H1 (cell line): ENCODE results near the gene CIT. TPM values are rescaled to one million over a fixed set of nuclear protein-coding genes. Genes with fewer than 3 reads are reported as not detected.

ENCODE experiments used
- CTCF ChIA-PET: fragments of 300-600 bp; sonication (Branson Sonifier 250); formaldehyde crosslinking; loops from one replicate; lab custom pipeline; 2021; ENCODE audit not compliant: partially characterized antibody; lab: Charles Lee
- POLR2A ChIA-PET: fragments of 300-600 bp; sonication (Branson Sonifier 250); formaldehyde crosslinking; loops from one replicate; lab custom pipeline; 2021; ENCODE audit warnings: inconsistent platforms; ENCODE audit not compliant: partially characterized antibody; lab: Charles Lee
- DNase-seq, 2 experiments: peaks; one replicate each; pipeline versions ENCODE4 v3.0.0 to v3.0.0-alpha.2; 2010 to 2022; ENCODE audit warnings: low spot score in 2 of 2, low read depth in 1 of 2, mixed read lengths in 1 of 2
- FAIRE-seq: peaks from 2 replicates; lab custom pipeline; 2011; peaks lifted over from hg19 to GRCh38; lab: Jason Lieb, UNC
- H2AFZ ChIP-seq: 2 replicates; pipeline ENCODE4 v1.8.1; 2012; ENCODE audit warnings: low read length, inconsistent platforms
- H2AK5ac ChIP-seq: 2 replicates; pipeline ENCODE4 v1.6.1; 2013; ENCODE audit warnings: low read depth, low read length
- H2BK120ac ChIP-seq: replicated peaks from 2 replicates; pipeline ENCODE3; 2013; ENCODE audit warnings: low read depth, low read length, inconsistent platforms
- H2BK12ac ChIP-seq: 2 replicates; pipeline ENCODE4 v1.6.1; 2013; ENCODE audit warnings: low read depth, low read length
- H2BK15ac ChIP-seq: 2 replicates; pipeline ENCODE4 v1.6.1; 2013; ENCODE audit warnings: low read length
- H2BK20ac ChIP-seq: 2 replicates; pipeline ENCODE4 v1.6.1; 2013; ENCODE audit warnings: low read length
- H2BK5ac ChIP-seq: 2 replicates; pipeline ENCODE4 v1.6.1; 2013; ENCODE audit warnings: low read depth, low read length
- H3K14ac ChIP-seq: 2 replicates; pipeline ENCODE4 v1.6.1; 2013; ENCODE audit warnings: inconsistent platforms; ENCODE audit not compliant: insufficient read length
- H3K18ac ChIP-seq: 2 replicates; pipeline ENCODE4 v1.6.1; 2013; ENCODE audit warnings: low read length; ENCODE audit errors: extremely low read depth
- H3K23ac ChIP-seq: 2 replicates; pipeline ENCODE4 v1.6.1; 2013; ENCODE audit warnings: inconsistent platforms; ENCODE audit not compliant: insufficient read length
- H3K23me2 ChIP-seq: 2 replicates; pipeline ENCODE4 v1.6.1; 2013; ENCODE audit warnings: low read depth, low read length
- H3K27ac ChIP-seq: 2 replicates; pipeline ENCODE4 v1.6.1; 2011; ENCODE audit warnings: low read depth, low read length, inconsistent platforms
- H3K27me3 ChIP-seq, 4 experiments: replicated peaks in 1 of 4; 1 replicate in 1 of 4; 2 replicates in 3 of 4; pipeline versions ENCODE4 v1.6.1 to v1.8.1; 2011 to 2013; ENCODE audit warnings: low read length in 3 of 4, mild to moderate bottlenecking in 3 of 4, inconsistent platforms in 2 of 4, mixed read lengths in 2 of 4, moderate library complexity in 1 of 4; ENCODE audit not compliant: control insufficient read depth in 3 of 4, insufficient read depth in 3 of 4; ENCODE audit errors: extremely low read depth in 1 of 4
- H3K36me3 ChIP-seq, 4 experiments: 2 replicates each; pipeline versions ENCODE4 v1.6.1 to v1.8.1; 2011 to 2013; ENCODE audit warnings: mild to moderate bottlenecking in 4 of 4, low read length in 3 of 4, moderate library complexity in 2 of 4, control low read depth in 1 of 4, inconsistent platforms in 1 of 4; ENCODE audit not compliant: insufficient read depth in 4 of 4, control insufficient read depth in 2 of 4
- H3K4ac ChIP-seq: replicated peaks from 2 replicates; pipeline ENCODE3; 2013; ENCODE audit warnings: low read length, low read depth, mixed read lengths, inconsistent platforms; ENCODE audit not compliant: insufficient read length
- H3K4me1 ChIP-seq, 4 experiments: replicated peaks in 1 of 4; 1 replicate in 1 of 4; 2 replicates in 3 of 4; pipeline versions ENCODE4 v1.6.1 to v1.8.1; 2011 to 2013; ENCODE audit warnings: low read length in 3 of 4, inconsistent platforms in 2 of 4, mixed read lengths in 1 of 4; ENCODE audit not compliant: insufficient read depth in 4 of 4, control insufficient read depth in 3 of 4
- H3K4me2 ChIP-seq, 2 experiments: 2 replicates each; pipeline versions ENCODE4 v1.6.1 to v1.8.1; 2011 to 2013; ENCODE audit warnings: low read depth in 2 of 2, low read length in 2 of 2, control low read depth in 1 of 2, inconsistent platforms in 1 of 2, mild to moderate bottlenecking in 1 of 2; ENCODE audit not compliant: insufficient read depth in 1 of 2
- H3K4me3 ChIP-seq, 4 experiments: fragments of 200-600, 300-600 bp in 1 of 4; sonication (generic), shearing (Covaris generic), sonication (Bioruptor Twin) in 1 of 4; 2 replicates each; pipeline versions ENCODE4 v1.5.1 to v1.8.1; 2011 to 2016; ENCODE audit warnings: low read length in 4 of 4, low read depth in 3 of 4, control low read depth in 2 of 4, inconsistent platforms in 2 of 4, mild to moderate bottlenecking in 2 of 4, mixed read lengths in 1 of 4, moderate library complexity in 1 of 4; ENCODE audit not compliant: insufficient read depth in 2 of 4; ENCODE audit errors: extremely low read depth in 1 of 4
- H3K56ac ChIP-seq: replicated peaks from 2 replicates; pipeline ENCODE3; 2013; ENCODE audit warnings: low read depth, mild to moderate bottlenecking, mixed read lengths, low read length, inconsistent platforms; ENCODE audit not compliant: insufficient read length
- H3K79me1 ChIP-seq: 2 replicates; pipeline ENCODE4 v1.6.1; 2013; ENCODE audit warnings: low read depth, low read length, control low read depth
- H3K79me2 ChIP-seq, 2 experiments: 2 replicates each; pipeline versions ENCODE4 v1.6.1 to v1.8.1; 2012 to 2013; ENCODE audit warnings: low read length in 2 of 2, mild to moderate bottlenecking in 2 of 2, inconsistent platforms in 1 of 2; ENCODE audit not compliant: insufficient read depth in 2 of 2, control insufficient read depth in 1 of 2
- H3K9ac ChIP-seq, 4 experiments: replicated peaks in 1 of 4; 1 replicate in 1 of 4; 2 replicates in 3 of 4; pipeline versions ENCODE4 v1.6.1 to v1.8.1; 2011 to 2013; ENCODE audit warnings: low read depth in 3 of 4, low read length in 3 of 4, control low read depth in 2 of 4, mild to moderate bottlenecking in 2 of 4, moderate library complexity in 2 of 4, inconsistent platforms in 1 of 4; ENCODE audit errors: extremely low read depth in 1 of 4
- H3K9me3 ChIP-seq, 2 experiments: 2 replicates each; pipeline versions ENCODE4 v1.6.1 to v1.8.1; 2012 to 2013; ENCODE audit warnings: mild to moderate bottlenecking in 2 of 2, moderate library complexity in 2 of 2, control low read depth in 1 of 2, inconsistent platforms in 1 of 2, low read depth in 1 of 2, low read length in 1 of 2, mixed read lengths in 1 of 2; ENCODE audit not compliant: insufficient read depth in 2 of 2
- H4K20me1 ChIP-seq, 2 experiments: replicated peaks in 1 of 2; 2 replicates each; pipeline versions ENCODE3 to v1.8.1; 2011 to 2013; ENCODE audit warnings: inconsistent platforms in 2 of 2, low read length in 2 of 2, mild to moderate bottlenecking in 1 of 2; ENCODE audit not compliant: insufficient read depth in 2 of 2, control insufficient read depth in 1 of 2
- H4K5ac ChIP-seq: 2 replicates; pipeline ENCODE4 v1.6.1; 2013; ENCODE audit warnings: low read length, low read depth, mixed read lengths, inconsistent platforms; ENCODE audit not compliant: insufficient read length
- H4K8ac ChIP-seq: 2 replicates; pipeline ENCODE4 v1.8.0; 2013; ENCODE audit warnings: mild to moderate bottlenecking, moderate library complexity, low read length, inconsistent platforms; ENCODE audit not compliant: insufficient read depth; ENCODE audit errors: extremely low read depth
- H4K91ac ChIP-seq: replicated peaks from 2 replicates; pipeline ENCODE3; 2013; ENCODE audit warnings: low read length, mixed read lengths, inconsistent platforms; ENCODE audit not compliant: insufficient read length
- BRCA1 ChIP-seq: IDR thresholded peaks from 2 replicates; pipeline ENCODE4 v1.6.1; 2012; ENCODE audit warnings: low read depth, low read length, improper control_type of control experiment
- CREB1 ChIP-seq: IDR thresholded peaks from 2 replicates; pipeline ENCODE4 v1.6.1; 2012; ENCODE audit warnings: inconsistent platforms
- EGR1 ChIP-seq: IDR thresholded peaks from 2 replicates; pipeline ENCODE4 v1.6.1; 2011; ENCODE audit warnings: low read depth, low read length, borderline replicate concordance
- EZH2 ChIP-seq: fragments of 200-600 bp; sonication (generic); IDR thresholded peaks from 2 replicates; pipeline ENCODE4 v1.7.1; 2012; ENCODE audit warnings: low read depth, mild to moderate bottlenecking, moderate library complexity, low read length, inconsistent platforms; ENCODE audit not compliant: severe bottlenecking
- GABPA ChIP-seq: IDR thresholded peaks from 2 replicates; pipeline ENCODE4 v1.6.1; 2011; ENCODE audit warnings: mild to moderate bottlenecking, low read length, moderate library complexity, borderline replicate concordance; ENCODE audit not compliant: insufficient read depth
- POU5F1 ChIP-seq: IDR thresholded peaks from 2 replicates; pipeline ENCODE4 v1.6.1; 2011; ENCODE audit warnings: low read depth, mild to moderate bottlenecking, low read length, moderate library complexity
- RNF2 ChIP-seq: fragments of 200-900, 300-1000 bp; sonication (generic); IDR thresholded peaks from 2 replicates; pipeline ENCODE4 v1.7.1; 2016; ENCODE audit warnings: borderline replicate concordance, low read depth, mild to moderate bottlenecking, antibody characterized with exemption, low read length; ENCODE audit not compliant: poor library complexity, severe bottlenecking; ENCODE audit errors: missing control alignments
- SAP30 ChIP-seq: fragments of 300-600 bp; sonication (generic); IDR thresholded peaks from 2 replicates; pipeline ENCODE4 v1.7.1; 2012; ENCODE audit warnings: low read length, moderate library complexity, mild to moderate bottlenecking, inconsistent platforms; ENCODE audit not compliant: insufficient read depth, insufficient replicate concordance
- SP1 ChIP-seq: IDR thresholded peaks from 2 replicates; pipeline ENCODE4 v1.6.1; 2011; ENCODE audit warnings: low read depth, low read length
- TBP ChIP-seq: IDR thresholded peaks from 2 replicates; pipeline ENCODE4 v1.6.1; 2011; ENCODE audit warnings: low read depth, low read length, improper control_type of control experiment
- USF2 ChIP-seq: IDR thresholded peaks from 2 replicates; pipeline ENCODE4 v1.6.1; 2011; ENCODE audit warnings: low read length, improper control_type of control experiment
- WGBS, 2 experiments: shearing (Covaris generic) in 1 of 2; methylation state at CpG; one replicate each; pipeline versions ENCODE4 v1.1.6 to v1.1.7; 2013 to 2015; ENCODE audit warnings: low lambda C conversion rate in 2 of 2, mixed read lengths in 2 of 2, inconsistent platforms in 1 of 2, low coverage in 1 of 2, missing lambda C conversion rate in 1 of 2; ENCODE audit not compliant: insufficient replicate concordance in 2 of 2, insufficient coverage in 1 of 2, insufficient read length in 1 of 2; ENCODE audit errors: extremely low coverage in 1 of 2, missing lambda C conversion rate in 1 of 2; 5-methylcytosine and 5-hydroxymethylcytosine counted together
- polyA plus RNA-seq, 7 experiments: library from polyadenylated mRNA; depleted of rRNA in 3 of 7; stranded (reverse) in 5 of 7; unstranded in 2 of 7; fragments of >200 nt in 5 of 7; fragments of 200-250 nt in 2 of 7; gene quantifications; 1 replicate in 5 of 7; 2 replicates in 1 of 7; 4 replicates in 1 of 7; pipeline versions ENCODE4 v1.2.1 to v1.2.3, GENCODE V29; 2011 to 2013; ENCODE audit warnings: missing spikeins in 2 of 7, mixed read lengths in 2 of 7
- total RNA-seq: library from RNA; stranded (reverse); fragmentation: NEBNext Ultra II Directional; extraction: Animal tissue kit (Norgen Biotek cat#: 25700); gene quantifications from 2 replicates; pipeline ENCODE4 v1.2.1, GENCODE V29; 2021

The CIT gene
- total and polyA plus RNA-seq, 2 of the 8 experiments (the other 6 are each of a cell fraction or from before 2014, with no cell fraction given) = 17.1 to 60.9 TPM

DNA sequence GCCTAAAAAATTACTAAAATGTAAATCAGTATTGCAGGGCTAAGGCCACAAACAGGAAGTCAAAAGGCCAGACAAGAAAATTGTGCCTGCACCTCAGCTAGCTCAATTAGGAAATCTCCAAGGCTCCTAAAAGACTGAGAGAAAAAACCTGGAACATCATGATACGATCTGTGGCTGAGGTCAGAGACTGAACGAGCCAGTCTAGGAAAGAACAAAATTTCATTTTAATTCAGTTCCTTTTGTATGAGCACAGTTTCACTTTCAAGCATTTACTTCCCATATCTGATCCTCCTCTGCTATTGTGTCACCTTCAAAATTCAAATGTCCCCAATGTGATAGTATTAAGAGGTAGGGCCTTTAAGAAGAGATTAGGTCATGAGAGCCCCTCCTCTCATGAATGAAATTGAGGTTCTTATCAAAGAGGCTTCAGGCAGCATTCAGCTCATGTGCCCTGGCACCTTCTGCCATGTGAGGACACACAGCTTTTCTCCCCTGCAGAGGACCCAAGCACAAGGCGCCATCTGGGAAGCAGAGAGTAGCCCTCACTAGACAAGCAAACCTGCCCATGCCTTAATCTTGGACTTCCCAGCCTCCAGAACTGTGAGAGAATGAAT, 194.4 kb downstream of the CIT start:
- H3K79me1 ChIP-seq = no peaks in the 10 kb centered on the region; the same call in 1 of the 2 replicates
- H3K4ac ChIP-seq = no peak overlapping the region
- no peak for FAIRE-seq
- CTCF ChIA-PET = interaction anchor here (0.8 to 2.2 kb wide), 3 partner anchors 13 to 40 kb away, joined by 3 to 10 read pairs (median 6); no protein-coding TSS in a partner anchor
- no peak overlapping the region for H2BK20ac ChIP-seq
- no peak overlapping the region for H2AFZ ChIP-seq
- no peaks in the 10 kb centered on the region for H3K23me2 ChIP-seq
- H4K8ac ChIP-seq = no peak overlapping the region
- no peaks in the 10 kb centered on the region for H3K79me2 ChIP-seq
- H2BK5ac ChIP-seq = no peak overlapping the region
- WGBS, 2 experiments = 100% methylated on average over 3 of the region's 3 CpGs; no CpG with 5 or more reads in 1 of the 2 experiments
- POLR2A ChIA-PET = interaction anchor here (1.2 to 3.1 kb wide), 7 partner anchors 11 to 111 kb away, joined by 3 to 14 read pairs (median 4); partner anchors contain the start of gene PRKAB1
- H3K4me3 ChIP-seq = no peak overlapping the region
- no peak for DNase-seq
- no peak overlapping the region for H3K14ac ChIP-seq
- no peak overlapping the region for H3K56ac ChIP-seq
- H3K4me1 ChIP-seq = peaks cover 0 to 4% (median 0%) of the 10 kb centered on the region in 4 experiments; a peak in 2 of 7 replicates
- no peak overlapping the region for H2BK120ac ChIP-seq
- H3K23ac ChIP-seq = no peak overlapping the region
- H3K4me2 ChIP-seq = no peak overlapping the region
- no peaks in the 10 kb centered on the region for H3K9me3 ChIP-seq
- H3K9ac ChIP-seq = no peak overlapping the region
- H4K91ac ChIP-seq = no peak overlapping the region
- H3K36me3 ChIP-seq = peaks cover 11 to 40% (median 34%) of the 10 kb centered on the region in 4 experiments
- no peak overlapping the region for H2BK12ac ChIP-seq
- no peak overlapping the region for H2BK15ac ChIP-seq
- H3K27ac ChIP-seq = no peak overlapping the region
- H2AK5ac ChIP-seq = no peak overlapping the region
- no peaks in the 10 kb centered on the region for H3K27me3 ChIP-seq
- H4K20me1 ChIP-seq = peaks cover 4 to 9% of the 10 kb centered on the region in 2 experiments
- H3K18ac ChIP-seq = no peak overlapping the region
- no peak overlapping the region for H4K5ac ChIP-seq
- TF ChIP-seq GABPA (no peak), USF2 (no peak), TBP (no peak), BRCA1 (no peak), RNF2 (no peak), EGR1 (no peak), SAP30 (no peak), CREB1 (no peak), POU5F1 (no peak), SP1 (no peak), EZH2 (no peak)
